Tibial nerve (tissue), 4 donors: ENCODE data around the gene EIF5A2. TPM values are rescaled to one million over a fixed set of nuclear protein-coding genes. Genes with fewer than 3 reads are reported as not detected.
"Not testable (repeated sequence)": the region's sequence is repeated elsewhere in the genome, so short reads cannot be mapped to it uniquely, and the experiment has no call there.

Experiments used
- DNase-seq, 2 donors: peaks; one replicate each; pipeline ENCODE4 v3.0.0-alpha.2; 2019; ENCODE audit warnings: low spot score in 2 of 2
- H3K27ac ChIP-seq, 4 donors: fragments of 200-600 bp; sonication (generic) in 3 of 4; one replicate each; pipeline ENCODE4 v1.5.1; 2017 to 2019; ENCODE audit warnings: mild to moderate bottlenecking in 1 of 4
- H3K27me3 ChIP-seq, 2 donors: fragments of 200-600 bp; sonication (generic) in 1 of 2; one replicate each; pipeline versions ENCODE4 v1.5.1 to v1.6.0; 2017 to 2019
- H3K36me3 ChIP-seq, 3 donors: fragments of 200-600 bp; sonication (generic); one replicate each; pipeline ENCODE4 v1.5.1; 2018 to 2019
- H3K4me1 ChIP-seq, 4 donors: fragments of 200-600 bp; sonication (generic) in 3 of 4; one replicate each; pipeline ENCODE4 v1.5.1; 2017 to 2019
- H3K4me3 ChIP-seq, 4 donors: fragments of 200-600 bp; sonication (generic) in 3 of 4; one replicate each; pipeline ENCODE4 v1.5.1; 2017 to 2019; ENCODE audit warnings: mild to moderate bottlenecking in 1 of 4, moderate library complexity in 1 of 4
- H3K9me3 ChIP-seq, 4 donors: fragments of 200-600 bp; sonication (generic) in 3 of 4; one replicate each; pipeline ENCODE4 v1.5.1; 2017 to 2019
- EP300 ChIP-seq, 2 donors: sonication (generic); formaldehyde crosslinking; IDR thresholded peaks; one replicate each; pipeline ENCODE4 v1.6.1; 2017; ENCODE audit warnings: antibody characterized with exemption in 2 of 2, mild to moderate bottlenecking in 1 of 2
- POLR2A ChIP-seq, 2 donors: fragments of 450-650 bp; IDR thresholded peaks; one replicate each; pipeline ENCODE4 v1.6.1; 2017; ENCODE audit warnings: antibody characterized with exemption in 2 of 2, mild to moderate bottlenecking in 2 of 2, moderate library complexity in 2 of 2
- WGBS, 2 donors: methylation state at CpG; one replicate each; pipeline ENCODE4 v1.1.5; 2018; 5-methylcytosine and 5-hydroxymethylcytosine counted together
- total RNA-seq, 4 donors: library from RNA; depleted of rRNA; stranded (reverse); fragments of >200 nt; gene quantifications; one replicate each; pipeline ENCODE4 v1.1.0, GENCODE V29; 2016
- TF ChIP-seq, protein P1 (sequence below), 5 experiments: fragments of 200-600 bp in 3 of 5; fragments of 450-650 bp in 2 of 5; sonication (generic) in 3 of 5; IDR thresholded peaks; one replicate each; pipeline ENCODE4 v1.5.1; 2016 to 2019; ENCODE audit warnings: antibody characterized with exemption in 5 of 5, mild to moderate bottlenecking in 3 of 5, moderate library complexity in 2 of 5

The EIF5A2 gene
- total RNA-seq, 4 donors from 2014 or later: 3.6 to 12.6 (median 6.5) TPM

GRCh38 chr3:170907637-170908234, 701 bp downstream of the EIF5A2 start:
- peak overlapping the region; percentile 4 to 85 (median 62) for H3K27ac ChIP-seq
- 7 to 9% methylated on average over 16 to 26 of the region's 33 CpGs for WGBS, 2 donors
- H3K4me3 ChIP-seq: peak overlapping the region; percentile 37 to 92 (median 81)
- H3K36me3 ChIP-seq: no peaks in the 10 kb centered on the region
- DNase-seq: no peak
- TF ChIP-seq EP300 (IDR thresholded peaks at IDR 0.05) (no peak), POLR2A (IDR thresholded peaks at IDR 0.05) (no peak)
- TF ChIP-seq, protein P1, sequence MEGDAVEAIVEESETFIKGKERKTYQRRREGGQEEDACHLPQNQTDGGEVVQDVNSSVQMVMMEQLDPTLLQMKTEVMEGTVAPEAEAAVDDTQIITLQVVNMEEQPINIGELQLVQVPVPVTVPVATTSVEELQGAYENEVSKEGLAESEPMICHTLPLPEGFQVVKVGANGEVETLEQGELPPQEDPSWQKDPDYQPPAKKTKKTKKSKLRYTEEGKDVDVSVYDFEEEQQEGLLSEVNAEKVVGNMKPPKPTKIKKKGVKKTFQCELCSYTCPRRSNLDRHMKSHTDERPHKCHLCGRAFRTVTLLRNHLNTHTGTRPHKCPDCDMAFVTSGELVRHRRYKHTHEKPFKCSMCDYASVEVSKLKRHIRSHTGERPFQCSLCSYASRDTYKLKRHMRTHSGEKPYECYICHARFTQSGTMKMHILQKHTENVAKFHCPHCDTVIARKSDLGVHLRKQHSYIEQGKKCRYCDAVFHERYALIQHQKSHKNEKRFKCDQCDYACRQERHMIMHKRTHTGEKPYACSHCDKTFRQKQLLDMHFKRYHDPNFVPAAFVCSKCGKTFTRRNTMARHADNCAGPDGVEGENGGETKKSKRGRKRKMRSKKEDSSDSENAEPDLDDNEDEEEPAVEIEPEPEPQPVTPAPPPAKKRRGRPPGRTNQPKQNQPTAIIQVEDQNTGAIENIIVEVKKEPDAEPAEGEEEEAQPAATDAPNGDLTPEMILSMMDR (IDR thresholded peaks at IDR 0.05): no peak
- no peaks in the 10 kb centered on the region for H3K27me3 ChIP-seq
- peaks cover 0 to 32% (median 1%) of the 10 kb centered on the region in 4 donors for H3K9me3 ChIP-seq
- peaks cover 0 to 21% (median 9%) of the 10 kb centered on the region in 4 donors for H3K4me1 ChIP-seq

GRCh38 chr3:170905862-170906261, 2.6 kb downstream of the EIF5A2 start:
- H3K27ac ChIP-seq: no peak overlapping the region
- peaks cover 0 to 20% (median 0%) of the 10 kb centered on the region in 4 donors for H3K9me3 ChIP-seq
- H3K4me1 ChIP-seq: peaks cover 0 to 21% (median 9%) of the 10 kb centered on the region in 4 donors
- DNase-seq: no peak
- no peaks in the 10 kb centered on the region for H3K36me3 ChIP-seq
- 91 to 96% methylated on average over 2 of the region's 2 CpGs for WGBS, 2 donors
- TF ChIP-seq EP300 (IDR thresholded peaks at IDR 0.05) (no peak), POLR2A (IDR thresholded peaks at IDR 0.05) (no peak)
- TF ChIP-seq, protein P1 (IDR thresholded peaks at IDR 0.05): no peak
- H3K4me3 ChIP-seq: no peak overlapping the region
- H3K27me3 ChIP-seq: no peaks in the 10 kb centered on the region

- Histone ChIP-seq H3K4me1 (peaks cover 0 to 15% (median 9%) of the 10 kb centered on the region in 4 donors), H3K27ac (no peak overlapping the region), H3K36me3 (peaks cover 0 to 1% (median 0%) of the 10 kb centered on the region in 3 donors), H3K27me3 (no peaks in the 10 kb centered on the region), H3K9me3 (no peaks in the 10 kb centered on the region), H3K4me3 (no peak overlapping the region)
- TF ChIP-seq EP300 (IDR thresholded peaks at IDR 0.05) (no peak), POLR2A (IDR thresholded peaks at IDR 0.05) (no peak)
- TF ChIP-seq, protein P1 (IDR thresholded peaks at IDR 0.05): no peak
- WGBS, 2 donors: 96 to 99% methylated on average over 3 of the region's 3 CpGs
- DNase-seq: no peak
Observed at GRCh38 chr3:170903123-170903522, 5.3 kb downstream of the EIF5A2 start.

- no peaks in the 10 kb centered on the region for H3K4me1 ChIP-seq
- no peak overlapping the region for H3K4me3 ChIP-seq
- H3K27ac ChIP-seq: no peak overlapping the region
- WGBS, 2 donors: 91 to 96% methylated on average over 1 of the region's 1 CpG
- H3K36me3 ChIP-seq: peaks cover 0 to 13% (median 0%) of the 10 kb centered on the region in 3 donors
- H3K27me3 ChIP-seq: no peaks in the 10 kb centered on the region
- TF ChIP-seq POLR2A (IDR thresholded peaks at IDR 0.05): no peak
- TF ChIP-seq, protein P1 (IDR thresholded peaks at IDR 0.05): no peak
- TF ChIP-seq EP300 (IDR thresholded peaks at IDR 0.05): no peak
- no peaks in the 10 kb centered on the region for H3K9me3 ChIP-seq
- DNase-seq: no peak
Observed at GRCh38 chr3:170899455-170899854, 9.0 kb downstream of the EIF5A2 start.

- TF ChIP-seq EP300 (IDR thresholded peaks at IDR 0.05) (no peak), POLR2A (IDR thresholded peaks at IDR 0.05) (no peak)
- TF ChIP-seq, protein P1 (IDR thresholded peaks at IDR 0.05): no peak
- peaks cover 0 to 21% (median 0%) of the 10 kb centered on the region in 3 donors for H3K36me3 ChIP-seq
- H3K27ac ChIP-seq: no peak overlapping the region
Observed at GRCh38 chr3:170897978-170898377, 10.5 kb downstream of the EIF5A2 start.

DNA sequence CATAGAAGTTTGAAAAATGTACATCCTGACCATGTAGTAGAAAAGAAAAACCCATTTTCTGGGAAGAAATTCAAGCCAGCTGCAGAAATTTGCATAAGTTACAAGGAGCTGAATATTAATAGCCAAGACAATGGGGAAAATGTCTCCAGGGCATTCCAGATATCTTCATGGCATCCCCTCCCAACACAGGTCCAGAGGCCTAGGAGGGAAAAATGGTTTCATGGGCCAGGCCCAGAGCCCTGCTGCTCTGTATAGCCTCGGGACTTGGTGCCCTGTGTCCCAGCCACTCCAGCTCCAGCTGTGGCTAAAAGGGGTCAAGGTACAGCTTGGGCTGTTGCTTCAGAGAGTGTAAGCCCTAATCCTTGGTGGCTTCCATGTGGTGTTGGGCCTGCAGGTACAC, 11.2 kb downstream of the EIF5A2 start:
- not testable (repeated sequence) for H3K27ac ChIP-seq, DNase-seq, H3K27me3 ChIP-seq, H3K9me3 ChIP-seq, H3K4me1 ChIP-seq, H3K4me3 ChIP-seq
- WGBS, 2 donors: 77 to 88% methylated on average over 1 of the region's 1 CpG
- H3K36me3 ChIP-seq: peaks cover 0 to 28% (median 0%) of the 10 kb centered on the region in 3 donors

More at GRCh38 chr3:170897978-170898377, 10.5 kb downstream of the EIF5A2 start:
- no peak for DNase-seq
- Histone ChIP-seq H3K4me3 (no peak overlapping the region), H3K27me3 (no peaks in the 10 kb centered on the region), H3K4me1 (no peaks in the 10 kb centered on the region), H3K9me3 (no peaks in the 10 kb centered on the region)
- 92 to 97% methylated on average over 2 of the region's 2 CpGs for WGBS, 2 donors
